ENCODE data around the gene CALHM3.

- TF ChIP-seq FOXP2 (optimal IDR thresholded peaks at IDR 0.05; ENCODE audit: control extremely low read depth, extremely low read length, insufficient read depth) (no peak), EZH2 (IDR thresholded peaks at IDR 0.05) (no peak), POLR2AphosphoS5 (IDR thresholded peaks at IDR 0.05; ENCODE audit: borderline replicate concordance, low read depth, low read length) (no peak)
Observed at GRCh38 chr10:103428989-103429643, 49.9 kb downstream of the CALHM3 start.
